KOPT-K1 (cell line): Measurements from ENCODE around the gene FCAR.
"Not testable (repeated sequence)": the region's sequence is repeated elsewhere in the genome, so short reads cannot be mapped to it uniquely, and the experiment has no call there.

ENCODE experiments used
- H3K27ac ChIP-seq: fragments of 200-600 bp; sonication (generic); 2 replicates; pipeline ENCODE4 v1.5.1; 2016; ENCODE audit warnings: antibody characterized with exemption, mild to moderate bottlenecking, low read depth, low read length; ENCODE audit not compliant: poor library complexity, severe bottlenecking
- H3K36me3 ChIP-seq: fragments of 200-600 bp; sonication (generic); 2 replicates; pipeline ENCODE4 v1.5.1; 2017; ENCODE audit warnings: antibody characterized with exemption, mild to moderate bottlenecking, low read length, moderate library complexity; ENCODE audit not compliant: insufficient read depth
- H3K9me3 ChIP-seq: fragments of 200-600 bp; sonication (generic); 2 replicates; pipeline ENCODE4 v1.5.1; 2017; ENCODE audit warnings: antibody characterized with exemption, low read length, mild to moderate bottlenecking; ENCODE audit not compliant: insufficient read depth, poor library complexity, severe bottlenecking

The FCAR gene

GRCh38 chr19:54905803-54906511 lies 31.9 kb downstream of the FCAR start, which contains the start of gene NCR1:
Gene NCR1 (plus strand): TSS chr19:54906148. CDS start chr19:54906188, 40 bp downstream.
- H3K9me3 ChIP-seq: no peaks in the 10 kb centered on the region
- no peaks in the 10 kb centered on the region for H3K36me3 ChIP-seq
- H3K27ac ChIP-seq: no peak within 1 kb of the TSS

- Histone ChIP-seq H3K27ac (no peak overlapping the region), H3K36me3 (no peaks in the 10 kb centered on the region), H3K9me3 (no peaks in the 10 kb centered on the region)
These were observed 32.8 kb downstream of the FCAR start for GRCh38 chr19:54906819-54907218.

GRCh38 chr19:54907899-54908298 lies 33.9 kb downstream of the FCAR start:
- H3K36me3 ChIP-seq, H3K27ac ChIP-seq, H3K9me3 ChIP-seq: not testable (repeated sequence)

- no peaks in the 10 kb centered on the region for H3K9me3 ChIP-seq
- no peak overlapping the region for H3K27ac ChIP-seq
- no peaks in the 10 kb centered on the region for H3K36me3 ChIP-seq
These were observed 42.8 kb downstream of the FCAR start for GRCh38 chr19:54916822-54917221.

GRCh38 chr19:54918499-54918898 lies 44.5 kb downstream of the FCAR start:
- Histone ChIP-seq H3K36me3 (no peaks in the 10 kb centered on the region), H3K9me3 (no peaks in the 10 kb centered on the region), H3K27ac (no peak overlapping the region)

GRCh38 chr19:54919646-54920563 lies 45.9 kb downstream of the FCAR start:
- not testable (repeated sequence) for H3K36me3 ChIP-seq, H3K9me3 ChIP-seq, H3K27ac ChIP-seq

GRCh38 chr19:54921082-54921481 lies 47.0 kb downstream of the FCAR start:
- no peaks in the 10 kb centered on the region for H3K36me3 ChIP-seq
- H3K9me3 ChIP-seq: no peaks in the 10 kb centered on the region
- no peak overlapping the region for H3K27ac ChIP-seq

- Histone ChIP-seq H3K9me3 (peaks cover 8% of the 10 kb centered on the region), H3K27ac (no peak overlapping the region), H3K36me3 (no peaks in the 10 kb centered on the region)
These were observed 49.2 kb downstream of the FCAR start for GRCh38 chr19:54923276-54923675.

GRCh38 chr19:54928299-54928698 lies 54.3 kb downstream of the FCAR start:
- Histone ChIP-seq H3K36me3 (no peaks in the 10 kb centered on the region), H3K27ac (no peak overlapping the region), H3K9me3 (peaks cover 16% of the 10 kb centered on the region)

GRCh38 chr19:54937926-54938325 lies 63.9 kb downstream of the FCAR start:
- no peaks in the 10 kb centered on the region for H3K36me3 ChIP-seq
- no peak overlapping the region for H3K27ac ChIP-seq
- H3K9me3 ChIP-seq: no peaks in the 10 kb centered on the region

GRCh38 chr19:54938906-54939305 lies 64.9 kb downstream of the FCAR start:
- Histone ChIP-seq H3K9me3 (no peaks in the 10 kb centered on the region), H3K36me3 (no peaks in the 10 kb centered on the region), H3K27ac (no peak overlapping the region)

- not testable (repeated sequence) for H3K9me3 ChIP-seq, H3K36me3 ChIP-seq, H3K27ac ChIP-seq
These were observed 65.5 kb downstream of the FCAR start for GRCh38 chr19:54939538-54939937.
